ENCODE measurements around the gene TIMM23. TPM values are rescaled to one million over a fixed set of nuclear protein-coding genes. Genes with fewer than 3 reads are reported as not detected.
A peak's percentile ranks its signal among the peaks of the same experiment; 100 is the strongest.

The TIMM23 gene
- polyA plus RNA-seq, 3 donors from 2014 or later: 51.5 to 84.7 (median 70.4) TPM

GRCh38 chr10:46002916-46003693 lies 30.8 kb downstream of the TIMM23 start:
- peak overlapping the region in 3 of 6 donors; percentile 6 to 43 (median 34) for H3K27ac Mint-ChIP-seq
- no peaks in the 10 kb centered on the region for H3K4me1 Mint-ChIP-seq
- H3K36me3 Mint-ChIP-seq: peaks cover 18 to 38% (median 22%) of the 10 kb centered on the region in 3 donors
- no peak overlapping the region for H3K4me3 Mint-ChIP-seq
- no peak for DNase-seq
- H3K9me3 Mint-ChIP-seq: no peaks in the 10 kb centered on the region
- no peaks in the 10 kb centered on the region for H3K27me3 Mint-ChIP-seq (ENCODE audit: low read depth in 3 of 3)

GRCh38 chr10:46004963-46005362 lies 32.7 kb downstream of the TIMM23 start:
- Mint-ChIP-seq H3K4me3 (no peak overlapping the region), H3K36me3 (peaks cover 11 to 32% (median 15%) of the 10 kb centered on the region in 3 donors), H3K9me3 (no peaks in the 10 kb centered on the region), H3K27ac (peak overlapping the region in 2 of 6 donors; percentile 17 to 34), H3K27me3 (ENCODE audit: low read depth in 3 of 3) (no peaks in the 10 kb centered on the region), H3K4me1 (no peaks in the 10 kb centered on the region)
- DNase-seq: no peak

DNA sequence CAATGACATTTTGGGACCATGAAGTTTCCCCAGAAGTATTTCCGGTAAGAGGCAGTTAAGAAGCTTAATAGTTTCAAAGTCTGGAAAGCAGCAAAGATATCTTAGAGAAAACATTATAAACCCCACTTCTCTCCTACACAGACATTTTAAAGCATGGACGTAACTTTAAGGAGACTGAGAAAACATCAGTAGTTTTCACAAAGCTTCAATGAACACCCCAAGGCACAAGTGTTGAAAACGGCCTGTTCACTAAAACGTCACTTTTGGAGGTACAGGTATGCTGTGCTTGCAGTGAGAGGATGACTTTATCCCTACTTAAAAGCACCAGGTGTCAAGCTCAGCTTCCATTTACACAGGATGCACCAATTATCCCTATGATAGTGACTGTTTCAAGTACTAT lies 33.1 kb downstream of the TIMM23 start:
- H3K36me3 Mint-ChIP-seq: peaks cover 11 to 33% (median 13%) of the 10 kb centered on the region in 3 donors
- H3K27ac Mint-ChIP-seq: peak overlapping the region in 2 of 6 donors; percentile 17 to 34
- H3K4me1 Mint-ChIP-seq: no peaks in the 10 kb centered on the region
- no peaks in the 10 kb centered on the region for H3K27me3 Mint-ChIP-seq (ENCODE audit: low read depth in 3 of 3)
- H3K9me3 Mint-ChIP-seq: no peaks in the 10 kb centered on the region
- no peak for DNase-seq
- no peak overlapping the region for H3K4me3 Mint-ChIP-seq

GRCh38 chr10:46006219-46006618 lies 33.9 kb downstream of the TIMM23 start:
- H3K36me3 Mint-ChIP-seq: peaks cover 13 to 40% (median 17%) of the 10 kb centered on the region in 3 donors
- no peak overlapping the region for H3K4me3 Mint-ChIP-seq

GRCh38 chr10:46012746-46013145 lies 40.5 kb downstream of the TIMM23 start:
- no peaks in the 10 kb centered on the region for H3K27me3 Mint-ChIP-seq (ENCODE audit: low read depth in 3 of 3)
- peak overlapping the region in 2 of 6 donors; percentile 51 to 55 for H3K27ac Mint-ChIP-seq
- no peak for DNase-seq
- H3K4me3 Mint-ChIP-seq: no peak overlapping the region
- H3K36me3 Mint-ChIP-seq: peaks cover 13 to 48% (median 30%) of the 10 kb centered on the region in 3 donors
- no peaks in the 10 kb centered on the region for H3K9me3 Mint-ChIP-seq
- H3K4me1 Mint-ChIP-seq: peaks cover 4 to 31% of the 10 kb centered on the region in 2 donors

More at GRCh38 chr10:46006219-46006618, 33.9 kb downstream of the TIMM23 start:
- H3K4me1 Mint-ChIP-seq: no peaks in the 10 kb centered on the region
- no peaks in the 10 kb centered on the region for H3K27me3 Mint-ChIP-seq (ENCODE audit: low read depth in 3 of 3)
- no peaks in the 10 kb centered on the region for H3K9me3 Mint-ChIP-seq
- no peak for DNase-seq
- H3K27ac Mint-ChIP-seq: peak overlapping the region in 1 of 6 donors; percentile 11

DNA sequence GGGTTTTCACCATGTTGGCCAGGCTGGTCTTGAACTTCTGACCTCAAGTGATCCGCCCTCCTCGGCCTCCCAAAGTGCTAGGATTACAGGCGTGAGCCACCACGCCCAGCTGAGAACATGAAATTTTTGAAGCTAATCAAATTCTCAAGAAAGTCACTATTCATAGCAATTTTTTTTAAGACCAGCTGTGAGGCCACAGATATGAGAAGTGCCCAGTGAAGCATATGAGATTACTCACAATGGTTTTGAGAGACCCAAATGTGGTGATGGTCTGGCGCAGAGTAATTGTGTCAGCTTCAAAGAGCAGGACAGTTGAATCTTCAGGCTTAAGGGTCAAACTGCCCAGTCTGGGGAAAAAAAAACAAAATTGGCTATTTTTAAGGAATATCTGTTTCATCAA lies 41.9 kb downstream of the TIMM23 start:
- Mint-ChIP-seq H3K4me3 (no peak overlapping the region), H3K4me1 (peaks cover 16 to 46% of the 10 kb centered on the region in 2 donors), H3K36me3 (peaks cover 6 to 40% (median 25%) of the 10 kb centered on the region in 3 donors), H3K27ac (peak overlapping the region in 1 of 6 donors; percentile 24), H3K27me3 (ENCODE audit: low read depth in 3 of 3) (no peaks in the 10 kb centered on the region), H3K9me3 (no peaks in the 10 kb centered on the region)
- no peak for DNase-seq

- H3K36me3 Mint-ChIP-seq: peaks cover 6 to 37% (median 25%) of the 10 kb centered on the region in 3 donors
- no peaks in the 10 kb centered on the region for H3K27me3 Mint-ChIP-seq (ENCODE audit: low read depth in 3 of 3)
- H3K27ac Mint-ChIP-seq: peak overlapping the region in 4 of 6 donors; percentile 2 to 39 (median 22)
- H3K4me1 Mint-ChIP-seq: peaks cover 23 to 52% of the 10 kb centered on the region in 2 donors
- no peaks in the 10 kb centered on the region for H3K9me3 Mint-ChIP-seq
- DNase-seq: no peak
- H3K4me3 Mint-ChIP-seq: no peak overlapping the region
These were observed 42.6 kb downstream of the TIMM23 start for GRCh38 chr10:46014683-46015405.

GRCh38 chr10:46016190-46016589 lies 43.9 kb downstream of the TIMM23 start:
- H3K4me1 Mint-ChIP-seq: peaks cover 35 to 66% of the 10 kb centered on the region in 2 donors

GRCh38 chr10:46016811-46017210 lies 44.5 kb downstream of the TIMM23 start:
- H3K4me1 Mint-ChIP-seq: peaks cover 39 to 72% of the 10 kb centered on the region in 2 donors
- H3K4me3 Mint-ChIP-seq: no peak overlapping the region
- peak overlapping the region in 2 of 6 donors; percentile 18 to 58 for H3K27ac Mint-ChIP-seq
- no peaks in the 10 kb centered on the region for H3K27me3 Mint-ChIP-seq (ENCODE audit: low read depth in 3 of 3)
- H3K9me3 Mint-ChIP-seq: no peaks in the 10 kb centered on the region
- no peak for DNase-seq
- H3K36me3 Mint-ChIP-seq: peaks cover 6 to 26% (median 19%) of the 10 kb centered on the region in 3 donors

More at GRCh38 chr10:46016190-46016589, 43.9 kb downstream of the TIMM23 start:
- H3K27me3 Mint-ChIP-seq (ENCODE audit: low read depth in 3 of 3): no peaks in the 10 kb centered on the region
- no peak for DNase-seq
- peaks cover 6 to 26% (median 19%) of the 10 kb centered on the region in 3 donors for H3K36me3 Mint-ChIP-seq
- no peak overlapping the region for H3K4me3 Mint-ChIP-seq
- H3K27ac Mint-ChIP-seq: peak overlapping the region in 1 of 6 donors; percentile 12
- no peaks in the 10 kb centered on the region for H3K9me3 Mint-ChIP-seq

DNA sequence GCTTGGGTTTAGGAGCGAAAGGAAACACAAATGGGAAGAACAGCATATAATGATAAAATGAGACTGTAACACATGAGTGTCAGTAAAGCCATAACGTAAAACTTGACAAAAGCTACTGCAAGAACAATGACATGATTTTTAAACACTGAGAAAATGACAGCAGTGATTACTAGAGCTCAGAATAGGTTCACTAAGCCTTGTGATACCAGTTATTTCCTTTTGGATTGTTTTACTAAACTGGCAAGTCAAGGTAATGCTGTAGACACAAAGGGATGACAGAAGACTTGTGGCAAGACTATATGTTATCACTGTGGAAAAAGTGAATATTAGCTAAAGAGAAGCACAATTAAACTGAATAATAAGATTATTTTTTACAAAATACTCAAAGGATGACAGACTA lies 45.4 kb downstream of the TIMM23 start:
- H3K36me3 Mint-ChIP-seq: peaks cover 6 to 22% (median 16%) of the 10 kb centered on the region in 3 donors
- H3K27ac Mint-ChIP-seq: peak overlapping the region in 2 of 6 donors; percentile 30 to 47
- no peak for DNase-seq
- H3K27me3 Mint-ChIP-seq (ENCODE audit: low read depth in 3 of 3): no peaks in the 10 kb centered on the region
- peaks cover 45 to 81% of the 10 kb centered on the region in 2 donors for H3K4me1 Mint-ChIP-seq
- no peak overlapping the region for H3K4me3 Mint-ChIP-seq
- no peaks in the 10 kb centered on the region for H3K9me3 Mint-ChIP-seq

- H3K27ac Mint-ChIP-seq: peak overlapping the region in 3 of 6 donors; percentile 17 to 71 (median 57)
- H3K36me3 Mint-ChIP-seq: peaks cover 6 to 19% (median 16%) of the 10 kb centered on the region in 3 donors
- H3K9me3 Mint-ChIP-seq: no peaks in the 10 kb centered on the region
- H3K4me1 Mint-ChIP-seq: peaks cover 53 to 90% of the 10 kb centered on the region in 2 donors
- H3K4me3 Mint-ChIP-seq: peak overlapping the region in 1 of 5 donors; percentile 2
- peaks cover 0 to 2% (median 0%) of the 10 kb centered on the region in 3 donors for H3K27me3 Mint-ChIP-seq (ENCODE audit: low read depth in 3 of 3)
- DNase-seq: no peak
These were observed 46.3 kb downstream of the TIMM23 start for GRCh38 chr10:46018453-46019176.

- peaks cover 0 to 2% (median 0%) of the 10 kb centered on the region in 3 donors for H3K27me3 Mint-ChIP-seq (ENCODE audit: low read depth in 3 of 3)
- no peak for DNase-seq
- no peaks in the 10 kb centered on the region for H3K9me3 Mint-ChIP-seq
- peaks cover 6 to 18% (median 16%) of the 10 kb centered on the region in 3 donors for H3K36me3 Mint-ChIP-seq
- H3K4me1 Mint-ChIP-seq: peaks cover 59 to 95% of the 10 kb centered on the region in 2 donors
- H3K27ac Mint-ChIP-seq: peak overlapping the region in 4 of 6 donors; percentile 40 to 71 (median 66)
- peak overlapping the region in 2 of 5 donors; percentile 37 to 76 for H3K4me3 Mint-ChIP-seq
These were observed 46.9 kb downstream of the TIMM23 start for GRCh38 chr10:46019177-46019528.
